GM21447 (cell line): ENCODE data around the gene ZBED3.
A peak's percentile ranks its signal among the peaks of the same experiment; 100 is the strongest.
"Not testable (repeated sequence)": the region's sequence is repeated elsewhere in the genome, so short reads cannot be mapped to it uniquely, and the experiment has no call there.

Source experiments
- ATAC-seq: cut with Tn5 transposase; IDR thresholded peaks from one replicate; pipeline ENCODE4 v1.9.1; 2021; ENCODE audit not compliant: unreplicated experiment

ZBED3 gene

GRCh38 chr5:77086689-77087483, at the start of gene ZBED3:
TSS of gene ZBED3 (minus strand) at chr5:77087285. CDS start at chr5:77077878, 9,407 bp downstream.
- ATAC-seq, result peak; percentile 83

- ATAC-seq, result no peak
Measured at GRCh38 chr5:77133061-77133758, 46.1 kb upstream of the ZBED3 start.

- no peak for ATAC-seq
Measured at GRCh38 chr5:77131361-77131760, 44.3 kb upstream of the ZBED3 start.

- no peak for ATAC-seq
Measured at GRCh38 chr5:77129391-77129990, 42.4 kb upstream of the ZBED3 start.

- no peak for ATAC-seq
Measured at GRCh38 chr5:77128411-77129061, 41.5 kb upstream of the ZBED3 start.

GRCh38 chr5:77123057-77123456, 36.0 kb upstream of the ZBED3 start:
- ATAC-seq, result no peak

- no peak for ATAC-seq
Measured at GRCh38 chr5:77120706-77121105, 33.6 kb upstream of the ZBED3 start.

- no peak for ATAC-seq
Measured at GRCh38 chr5:77120086-77120485, 33.0 kb upstream of the ZBED3 start.

- ATAC-seq, result no peak
Measured at GRCh38 chr5:77117161-77117560, 30.1 kb upstream of the ZBED3 start.

GRCh38 chr5:77107035-77107434, 19.9 kb upstream of the ZBED3 start:
- not testable (repeated sequence) for ATAC-seq

- ATAC-seq, result no peak
Measured at GRCh38 chr5:77104813-77105212, 17.7 kb upstream of the ZBED3 start.

GRCh38 chr5:77103457-77103856, 16.4 kb upstream of the ZBED3 start:
- no peak for ATAC-seq

- ATAC-seq, result no peak
Measured at GRCh38 chr5:77102549-77102948, 15.5 kb upstream of the ZBED3 start.

- ATAC-seq, result no peak
Measured at GRCh38 chr5:77101298-77101697, 14.2 kb upstream of the ZBED3 start.

GRCh38 chr5:77095189-77095588, 8.1 kb upstream of the ZBED3 start:
- ATAC-seq, result no peak

GRCh38 chr5:77087484-77088261, 588 bp upstream of the ZBED3 start:
- no peak for ATAC-seq

GRCh38 chr5:77086368-77086688, 757 bp downstream of the ZBED3 start:
- no peak for ATAC-seq

GRCh38 chr5:77083088-77083487, 4.0 kb downstream of the ZBED3 start:
- no peak for ATAC-seq

GRCh38 chr5:77082280-77082679, 4.8 kb downstream of the ZBED3 start:
- no peak for ATAC-seq

- no peak for ATAC-seq
Measured at GRCh38 chr5:77080905-77081304, 6.2 kb downstream of the ZBED3 start.

GRCh38 chr5:77080479-77080878, 6.6 kb downstream of the ZBED3 start:
- ATAC-seq, result not testable (repeated sequence)
